GM13977 (cell line): Measurements from ENCODE around the gene POLR2F.
"Not testable (repeated sequence)": the region's sequence is repeated elsewhere in the genome, so short reads cannot be mapped to it uniquely, and the experiment has no call there.

Experiments used
- DNase-seq: peaks from one replicate; pipeline ENCODE4 v3.0.0; 2012; ENCODE audit warnings: low spot score
- in situ Hi-C: fragments of 300-500 bp; cut with MboI; formaldehyde crosslinking; loops from one replicate; pipeline ENCODE4 v1.12.0; 2022; ENCODE audit warnings: low sequenced_read_pairs, low pct_unique_long_range_greater_than_20kb, mixed read lengths, inconsistent platforms; ENCODE audit not compliant: unreplicated experiment
- TF ChIP-seq, protein P1 (sequence below): IDR thresholded peaks from 2 replicates; pipeline ENCODE4 v1.5.1; 2012; ENCODE audit warnings: mild to moderate bottlenecking, control low read depth; ENCODE audit not compliant: insufficient read depth; ENCODE audit errors: extremely low read depth, missing control alignments

The POLR2F gene

DNA sequence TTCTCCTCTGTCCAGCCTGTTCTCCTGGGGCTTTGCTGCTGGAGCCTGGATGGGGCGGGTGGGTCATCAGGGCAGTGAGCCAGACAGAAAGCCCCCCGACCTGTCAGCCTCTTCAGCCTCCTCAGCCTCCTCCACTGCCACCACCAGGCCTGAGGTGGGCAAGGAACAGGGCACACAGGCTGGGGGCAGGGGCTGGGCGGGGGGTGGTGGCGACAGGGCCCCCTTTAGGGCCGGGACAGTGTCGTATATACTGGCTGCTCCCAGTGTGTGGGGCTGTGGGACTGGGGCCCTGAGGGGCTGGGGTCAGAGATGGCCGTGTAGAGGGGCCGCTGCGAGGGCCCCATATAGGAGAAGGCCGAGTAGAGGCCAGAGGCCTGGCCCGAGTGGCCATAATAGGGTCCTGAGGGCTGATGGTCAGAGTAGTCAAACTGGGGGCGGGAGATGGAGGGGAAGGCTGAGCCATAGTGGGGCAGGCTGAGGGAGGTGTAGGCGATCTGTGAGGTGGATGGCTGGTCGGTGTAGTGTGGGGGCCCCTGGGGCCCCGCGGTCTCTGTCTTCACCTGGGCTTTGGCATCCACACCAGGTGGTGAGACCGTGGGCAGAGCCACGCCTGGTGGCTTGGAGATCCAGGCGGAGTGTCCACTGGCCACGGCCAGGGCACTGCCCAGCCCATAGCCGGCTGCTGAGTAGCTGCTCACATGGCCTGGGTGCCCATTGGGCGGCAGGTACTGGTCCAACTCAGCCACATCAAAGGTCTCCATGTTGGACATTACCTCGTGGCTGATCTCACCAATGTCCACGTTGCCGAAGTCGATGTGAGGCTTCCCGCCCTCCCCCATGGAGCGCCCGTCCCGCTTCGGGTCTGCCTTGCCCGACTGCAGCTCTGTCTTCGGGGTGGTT is 20.0 kb downstream of the POLR2F start:
- TF ChIP-seq, protein P1, sequence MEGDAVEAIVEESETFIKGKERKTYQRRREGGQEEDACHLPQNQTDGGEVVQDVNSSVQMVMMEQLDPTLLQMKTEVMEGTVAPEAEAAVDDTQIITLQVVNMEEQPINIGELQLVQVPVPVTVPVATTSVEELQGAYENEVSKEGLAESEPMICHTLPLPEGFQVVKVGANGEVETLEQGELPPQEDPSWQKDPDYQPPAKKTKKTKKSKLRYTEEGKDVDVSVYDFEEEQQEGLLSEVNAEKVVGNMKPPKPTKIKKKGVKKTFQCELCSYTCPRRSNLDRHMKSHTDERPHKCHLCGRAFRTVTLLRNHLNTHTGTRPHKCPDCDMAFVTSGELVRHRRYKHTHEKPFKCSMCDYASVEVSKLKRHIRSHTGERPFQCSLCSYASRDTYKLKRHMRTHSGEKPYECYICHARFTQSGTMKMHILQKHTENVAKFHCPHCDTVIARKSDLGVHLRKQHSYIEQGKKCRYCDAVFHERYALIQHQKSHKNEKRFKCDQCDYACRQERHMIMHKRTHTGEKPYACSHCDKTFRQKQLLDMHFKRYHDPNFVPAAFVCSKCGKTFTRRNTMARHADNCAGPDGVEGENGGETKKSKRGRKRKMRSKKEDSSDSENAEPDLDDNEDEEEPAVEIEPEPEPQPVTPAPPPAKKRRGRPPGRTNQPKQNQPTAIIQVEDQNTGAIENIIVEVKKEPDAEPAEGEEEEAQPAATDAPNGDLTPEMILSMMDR = no peak

GRCh38 chr22:37975153-37975552 is 21.7 kb downstream of the POLR2F start:
- DNase-seq = no peak

More for the DNA sequence above, 20.0 kb downstream of the POLR2F start:
- no peak for DNase-seq
- in situ Hi-C loops = no loop called here

GRCh38 chr22:37976022-37976421 is 22.5 kb downstream of the POLR2F start:
- in situ Hi-C loops, DNase-seq: not testable (repeated sequence)

More at GRCh38 chr22:37975153-37975552, 21.7 kb downstream of the POLR2F start:
- TF ChIP-seq, protein P1 = no peak
- in situ Hi-C loops = no loop called here

DNA sequence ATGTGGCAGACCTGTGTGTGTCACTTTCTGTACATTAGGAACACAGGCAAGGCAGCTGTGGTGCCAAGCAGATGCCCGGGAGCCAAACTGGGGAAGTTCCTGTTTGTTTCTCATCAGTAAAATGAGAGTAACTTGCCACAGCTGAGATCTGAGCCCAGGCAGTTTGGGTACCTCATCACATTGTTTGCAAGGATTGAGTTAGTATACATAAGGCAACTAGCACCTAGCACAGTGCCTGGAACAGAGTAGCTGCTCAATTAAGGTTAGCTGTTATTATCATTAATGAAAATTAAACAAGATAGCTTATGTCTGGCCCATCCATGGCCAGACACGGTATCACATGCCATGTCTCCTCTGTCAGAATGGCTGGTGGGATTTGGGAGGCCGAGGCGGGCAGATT is 23.0 kb downstream of the POLR2F start:
- DNase-seq = no peak
- in situ Hi-C loops = no loop called here
- TF ChIP-seq, protein P1 = no peak

DNA sequence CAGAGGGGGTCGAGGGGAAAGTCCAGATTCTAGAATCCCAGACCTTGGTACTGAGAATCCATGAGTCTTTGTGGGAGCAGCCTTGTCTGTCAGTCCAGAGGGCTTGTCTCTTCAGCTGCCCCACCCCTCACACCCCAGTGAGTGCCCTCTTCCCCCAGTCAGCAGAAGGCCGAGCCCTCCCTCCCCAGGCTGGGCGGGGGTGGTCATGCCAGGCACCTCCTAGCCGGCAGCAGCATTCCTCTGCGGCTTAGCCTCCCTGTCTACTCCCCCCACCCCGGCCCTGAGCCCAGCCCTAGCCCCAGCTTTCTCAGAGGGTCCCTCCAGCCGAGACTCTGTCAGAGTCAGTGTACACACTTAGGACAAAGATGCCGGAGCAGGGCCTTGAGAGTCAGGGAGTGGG is 26.3 kb downstream of the POLR2F start:
- DNase-seq = no peak
- in situ Hi-C loops = no loop called here
- TF ChIP-seq, protein P1 = no peak

GRCh38 chr22:37981282-37982011 is 27.9 kb downstream of the POLR2F start:
- in situ Hi-C loops = no loop called here
- DNase-seq = no peak
- TF ChIP-seq, protein P1 = no peak

DNA sequence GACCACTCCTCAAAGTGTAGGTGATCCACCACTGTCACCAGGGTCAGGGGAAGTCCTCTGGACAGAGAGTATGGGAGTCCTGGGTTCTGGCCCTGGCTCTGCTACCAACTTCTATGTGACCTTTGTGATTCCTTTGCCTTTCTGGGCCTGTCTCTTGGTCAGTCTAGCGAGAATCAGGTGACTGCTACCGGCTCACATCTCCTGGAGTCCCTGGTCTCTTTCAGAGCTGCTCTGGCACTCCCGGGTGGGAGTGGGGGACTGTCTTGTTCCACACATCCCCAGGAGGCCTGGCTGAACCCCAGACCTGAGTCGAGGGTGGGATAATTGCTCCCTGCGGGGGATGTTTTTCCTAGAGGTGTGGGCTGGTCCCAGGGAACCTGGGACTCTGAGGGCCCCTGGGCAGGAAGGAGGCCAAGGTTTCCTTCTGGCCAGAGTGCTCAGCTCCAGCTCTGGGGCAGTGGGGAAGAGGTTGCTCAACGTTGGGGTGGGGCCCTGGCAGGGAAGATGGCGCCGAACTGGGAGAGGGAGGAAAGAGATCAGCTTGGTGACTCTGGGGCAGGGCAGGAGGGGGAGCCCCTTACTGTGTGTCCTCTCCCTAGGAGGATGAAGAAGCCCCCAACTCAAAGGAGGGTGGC is 28.8 kb downstream of the POLR2F start:
- TF ChIP-seq, protein P1 = no peak
- no peak for DNase-seq
- in situ Hi-C loops = no loop called here
